Measurements from ENCODE around the gene KDM4B.

Gene KDM4B

GRCh38 chr19:4980838-4981680 lies 12.1 kb downstream of the KDM4B start:
- Histone ChIP-seq H3K9ac (ENCODE audit: low read length) (no peak overlapping the region), H3K36me3 (ENCODE audit: control insufficient read depth, insufficient read depth, low read length) (no peaks in the 10 kb centered on the region), H3K4me3 (ENCODE audit: low read length) (no peak overlapping the region), H3K27ac (ENCODE audit: low read depth, low read length) (no peak overlapping the region), H3K27me3 (ENCODE audit: control insufficient read depth, insufficient read depth, low read length) (no peaks in the 10 kb centered on the region), H3K4me1 (ENCODE audit: control insufficient read depth, insufficient read depth, low read length) (peaks cover 22% of the 10 kb centered on the region)

GRCh38 chr19:4981681-4981958 lies 12.7 kb downstream of the KDM4B start:
- H3K36me3 ChIP-seq (ENCODE audit: control insufficient read depth, insufficient read depth, low read length) = no peaks in the 10 kb centered on the region
- H3K4me1 ChIP-seq (ENCODE audit: control insufficient read depth, insufficient read depth, low read length) = peaks cover 17% of the 10 kb centered on the region
- no peak overlapping the region for H3K27ac ChIP-seq (ENCODE audit: low read depth, low read length)
- no peak overlapping the region for H3K4me3 ChIP-seq (ENCODE audit: low read length)
- H3K9ac ChIP-seq (ENCODE audit: low read length) = no peak overlapping the region
- no peaks in the 10 kb centered on the region for H3K27me3 ChIP-seq (ENCODE audit: control insufficient read depth, insufficient read depth, low read length)

- no peak overlapping the region for H3K4me3 ChIP-seq (ENCODE audit: low read length)
- peaks cover 9% of the 10 kb centered on the region for H3K4me1 ChIP-seq (ENCODE audit: control insufficient read depth, insufficient read depth, low read length)
- H3K9ac ChIP-seq (ENCODE audit: low read length) = no peak overlapping the region
- no peak overlapping the region for H3K27ac ChIP-seq (ENCODE audit: low read depth, low read length)
- H3K36me3 ChIP-seq (ENCODE audit: control insufficient read depth, insufficient read depth, low read length) = no peaks in the 10 kb centered on the region
- no peaks in the 10 kb centered on the region for H3K27me3 ChIP-seq (ENCODE audit: control insufficient read depth, insufficient read depth, low read length)
Measured at GRCh38 chr19:4983346-4984105, 14.6 kb downstream of the KDM4B start.

GRCh38 chr19:4984106-4984380 lies 15.1 kb downstream of the KDM4B start:
- Histone ChIP-seq H3K36me3 (ENCODE audit: control insufficient read depth, insufficient read depth, low read length) (no peaks in the 10 kb centered on the region), H3K4me3 (ENCODE audit: low read length) (no peak overlapping the region), H3K4me1 (ENCODE audit: control insufficient read depth, insufficient read depth, low read length) (peaks cover 13% of the 10 kb centered on the region), H3K9ac (ENCODE audit: low read length) (no peak overlapping the region), H3K27me3 (ENCODE audit: control insufficient read depth, insufficient read depth, low read length) (no peaks in the 10 kb centered on the region), H3K27ac (ENCODE audit: low read depth, low read length) (no peak overlapping the region)

- no peak overlapping the region for H3K27ac ChIP-seq (ENCODE audit: low read depth, low read length)
- H3K36me3 ChIP-seq (ENCODE audit: control insufficient read depth, insufficient read depth, low read length) = no peaks in the 10 kb centered on the region
- no peaks in the 10 kb centered on the region for H3K27me3 ChIP-seq (ENCODE audit: control insufficient read depth, insufficient read depth, low read length)
- peaks cover 13% of the 10 kb centered on the region for H3K4me1 ChIP-seq (ENCODE audit: control insufficient read depth, insufficient read depth, low read length)
- H3K9ac ChIP-seq (ENCODE audit: low read length) = no peak overlapping the region
- H3K4me3 ChIP-seq (ENCODE audit: low read length) = no peak overlapping the region
Measured at GRCh38 chr19:4984438-4984990, 15.6 kb downstream of the KDM4B start.

GRCh38 chr19:4985551-4985991 lies 16.7 kb downstream of the KDM4B start:
- H3K36me3 ChIP-seq (ENCODE audit: control insufficient read depth, insufficient read depth, low read length) = no peaks in the 10 kb centered on the region
- no peak overlapping the region for H3K9ac ChIP-seq (ENCODE audit: low read length)
- H3K4me1 ChIP-seq (ENCODE audit: control insufficient read depth, insufficient read depth, low read length) = peaks cover 13% of the 10 kb centered on the region
- no peak overlapping the region for H3K27ac ChIP-seq (ENCODE audit: low read depth, low read length)
- no peaks in the 10 kb centered on the region for H3K27me3 ChIP-seq (ENCODE audit: control insufficient read depth, insufficient read depth, low read length)
- H3K4me3 ChIP-seq (ENCODE audit: low read length) = no peak overlapping the region

GRCh38 chr19:4986056-4986455 lies 17.1 kb downstream of the KDM4B start:
- no peak overlapping the region for H3K9ac ChIP-seq (ENCODE audit: low read length)
- peaks cover 13% of the 10 kb centered on the region for H3K4me1 ChIP-seq (ENCODE audit: control insufficient read depth, insufficient read depth, low read length)
- H3K27ac ChIP-seq (ENCODE audit: low read depth, low read length) = no peak overlapping the region
- H3K4me3 ChIP-seq (ENCODE audit: low read length) = no peak overlapping the region
- no peaks in the 10 kb centered on the region for H3K27me3 ChIP-seq (ENCODE audit: control insufficient read depth, insufficient read depth, low read length)
- no peaks in the 10 kb centered on the region for H3K36me3 ChIP-seq (ENCODE audit: control insufficient read depth, insufficient read depth, low read length)

GRCh38 chr19:4986471-4986891 lies 17.6 kb downstream of the KDM4B start:
- Histone ChIP-seq H3K4me3 (ENCODE audit: low read length) (no peak overlapping the region), H3K27ac (ENCODE audit: low read depth, low read length) (no peak overlapping the region), H3K36me3 (ENCODE audit: control insufficient read depth, insufficient read depth, low read length) (no peaks in the 10 kb centered on the region), H3K4me1 (ENCODE audit: control insufficient read depth, insufficient read depth, low read length) (peaks cover 13% of the 10 kb centered on the region), H3K9ac (ENCODE audit: low read length) (no peak overlapping the region), H3K27me3 (ENCODE audit: control insufficient read depth, insufficient read depth, low read length) (no peaks in the 10 kb centered on the region)

- peaks cover 13% of the 10 kb centered on the region for H3K4me1 ChIP-seq (ENCODE audit: control insufficient read depth, insufficient read depth, low read length)
- H3K27ac ChIP-seq (ENCODE audit: low read depth, low read length) = no peak overlapping the region
Measured at GRCh38 chr19:4987256-4987655, 18.3 kb downstream of the KDM4B start.

GRCh38 chr19:4987692-4988370 lies 18.9 kb downstream of the KDM4B start:
- Histone ChIP-seq H3K36me3 (ENCODE audit: control insufficient read depth, insufficient read depth, low read length) (no peaks in the 10 kb centered on the region), H3K27ac (ENCODE audit: low read depth, low read length) (no peak overlapping the region), H3K4me3 (ENCODE audit: low read length) (no peak overlapping the region), H3K9ac (ENCODE audit: low read length) (no peak overlapping the region), H3K27me3 (ENCODE audit: control insufficient read depth, insufficient read depth, low read length) (no peaks in the 10 kb centered on the region), H3K4me1 (ENCODE audit: control insufficient read depth, insufficient read depth, low read length) (peaks cover 13% of the 10 kb centered on the region)

More at GRCh38 chr19:4987256-4987655, 18.3 kb downstream of the KDM4B start:
- H3K36me3 ChIP-seq (ENCODE audit: control insufficient read depth, insufficient read depth, low read length) = no peaks in the 10 kb centered on the region
- no peak overlapping the region for H3K9ac ChIP-seq (ENCODE audit: low read length)
- no peak overlapping the region for H3K4me3 ChIP-seq (ENCODE audit: low read length)
- H3K27me3 ChIP-seq (ENCODE audit: control insufficient read depth, insufficient read depth, low read length) = no peaks in the 10 kb centered on the region

- peaks cover 13% of the 10 kb centered on the region for H3K4me1 ChIP-seq (ENCODE audit: control insufficient read depth, insufficient read depth, low read length)
- H3K36me3 ChIP-seq (ENCODE audit: control insufficient read depth, insufficient read depth, low read length) = no peaks in the 10 kb centered on the region
- H3K4me3 ChIP-seq (ENCODE audit: low read length) = no peak overlapping the region
- no peak overlapping the region for H3K9ac ChIP-seq (ENCODE audit: low read length)
- H3K27ac ChIP-seq (ENCODE audit: low read depth, low read length) = no peak overlapping the region
- no peaks in the 10 kb centered on the region for H3K27me3 ChIP-seq (ENCODE audit: control insufficient read depth, insufficient read depth, low read length)
Measured at GRCh38 chr19:4988770-4989251, 19.9 kb downstream of the KDM4B start.

- H3K4me1 ChIP-seq (ENCODE audit: control insufficient read depth, insufficient read depth, low read length) = peaks cover 13% of the 10 kb centered on the region
- no peaks in the 10 kb centered on the region for H3K36me3 ChIP-seq (ENCODE audit: control insufficient read depth, insufficient read depth, low read length)
- H3K4me3 ChIP-seq (ENCODE audit: low read length) = no peak overlapping the region
- H3K27ac ChIP-seq (ENCODE audit: low read depth, low read length) = no peak overlapping the region
- H3K9ac ChIP-seq (ENCODE audit: low read length) = no peak overlapping the region
- no peaks in the 10 kb centered on the region for H3K27me3 ChIP-seq (ENCODE audit: control insufficient read depth, insufficient read depth, low read length)
Measured at GRCh38 chr19:4990306-4990705, 21.4 kb downstream of the KDM4B start.

Measured in rectal smooth muscle tissue (tissue), 1 donor.